GM19372 (cell line): Measurements from ENCODE around the gene CXCR2.
"Not testable (repeated sequence)": the region's sequence is repeated elsewhere in the genome, so short reads cannot be mapped to it uniquely, and the experiment has no call there.

Experiments
- ATAC-seq: cut with Tn5 transposase; IDR thresholded peaks from one replicate; pipeline ENCODE4 v1.9.1; 2021; ENCODE audit warnings: mild to moderate bottlenecking, low read depth, moderate library complexity; ENCODE audit not compliant: unreplicated experiment

CXCR2 gene

DNA sequence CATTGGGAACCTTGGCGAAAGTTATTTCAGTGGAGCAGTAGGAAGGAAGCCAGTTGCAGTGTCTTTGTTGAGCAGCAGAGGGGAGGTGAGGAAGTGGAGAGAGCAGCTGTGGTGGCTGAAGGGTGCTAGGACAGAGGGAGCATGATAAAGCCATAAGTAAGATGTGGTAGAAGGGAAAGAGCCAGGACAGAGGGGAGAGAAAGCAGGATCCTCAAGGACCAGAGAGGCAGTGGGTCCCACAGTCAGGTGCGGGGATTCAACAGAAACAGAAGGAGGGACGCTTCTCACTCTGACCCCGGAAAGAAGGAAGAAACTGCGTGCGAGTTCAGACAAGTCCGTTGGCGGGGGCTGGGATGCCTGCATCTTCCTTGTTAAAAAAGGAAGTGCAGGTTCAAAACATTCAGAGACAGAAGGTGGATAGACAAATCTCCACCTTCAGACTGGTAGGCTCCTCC, at the start of gene CXCR2:
CXCR2 (plus strand) TSS at position 403 of the 455 bp plus-strand sequence. CDS start 8,774 bp downstream, outside the sequence.
- ATAC-seq = peak; percentile 72

DNA sequence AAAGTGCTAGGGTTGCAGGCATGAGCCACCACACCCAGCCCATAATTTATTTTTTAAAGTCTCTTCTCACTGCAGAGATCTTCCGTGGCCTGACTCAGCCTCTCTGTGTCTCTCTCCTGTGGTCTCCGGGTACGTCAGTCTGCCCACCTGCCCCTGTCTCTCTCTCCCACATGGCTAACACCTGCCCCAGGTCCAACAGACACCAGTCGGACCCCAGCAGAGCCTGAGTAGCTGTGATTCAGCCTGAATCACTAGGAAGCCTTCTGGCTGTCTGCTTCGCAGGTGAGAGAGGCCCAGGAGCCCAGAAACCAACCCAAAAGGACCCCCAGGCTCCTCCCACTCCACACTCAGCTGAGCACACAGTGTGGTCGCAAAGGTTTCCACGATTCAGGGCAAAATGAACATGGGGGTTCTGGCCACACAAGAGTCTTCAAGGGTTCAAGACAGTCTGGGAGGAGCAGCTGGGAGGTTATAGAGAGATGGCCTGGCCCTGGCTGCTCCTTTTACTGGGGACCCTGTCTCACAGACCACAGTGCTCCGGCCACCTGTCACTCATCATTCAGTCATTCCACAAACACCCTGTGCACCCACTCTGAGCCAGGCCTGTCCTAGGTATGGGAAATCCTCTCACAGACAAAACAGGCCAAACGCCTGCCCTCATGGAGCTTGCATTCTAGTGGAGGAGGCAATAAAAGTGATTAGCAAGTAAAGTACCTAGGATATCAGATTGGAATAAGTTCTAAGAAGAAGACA, 48.2 kb upstream of the CXCR2 start:
- no peak for ATAC-seq

DNA sequence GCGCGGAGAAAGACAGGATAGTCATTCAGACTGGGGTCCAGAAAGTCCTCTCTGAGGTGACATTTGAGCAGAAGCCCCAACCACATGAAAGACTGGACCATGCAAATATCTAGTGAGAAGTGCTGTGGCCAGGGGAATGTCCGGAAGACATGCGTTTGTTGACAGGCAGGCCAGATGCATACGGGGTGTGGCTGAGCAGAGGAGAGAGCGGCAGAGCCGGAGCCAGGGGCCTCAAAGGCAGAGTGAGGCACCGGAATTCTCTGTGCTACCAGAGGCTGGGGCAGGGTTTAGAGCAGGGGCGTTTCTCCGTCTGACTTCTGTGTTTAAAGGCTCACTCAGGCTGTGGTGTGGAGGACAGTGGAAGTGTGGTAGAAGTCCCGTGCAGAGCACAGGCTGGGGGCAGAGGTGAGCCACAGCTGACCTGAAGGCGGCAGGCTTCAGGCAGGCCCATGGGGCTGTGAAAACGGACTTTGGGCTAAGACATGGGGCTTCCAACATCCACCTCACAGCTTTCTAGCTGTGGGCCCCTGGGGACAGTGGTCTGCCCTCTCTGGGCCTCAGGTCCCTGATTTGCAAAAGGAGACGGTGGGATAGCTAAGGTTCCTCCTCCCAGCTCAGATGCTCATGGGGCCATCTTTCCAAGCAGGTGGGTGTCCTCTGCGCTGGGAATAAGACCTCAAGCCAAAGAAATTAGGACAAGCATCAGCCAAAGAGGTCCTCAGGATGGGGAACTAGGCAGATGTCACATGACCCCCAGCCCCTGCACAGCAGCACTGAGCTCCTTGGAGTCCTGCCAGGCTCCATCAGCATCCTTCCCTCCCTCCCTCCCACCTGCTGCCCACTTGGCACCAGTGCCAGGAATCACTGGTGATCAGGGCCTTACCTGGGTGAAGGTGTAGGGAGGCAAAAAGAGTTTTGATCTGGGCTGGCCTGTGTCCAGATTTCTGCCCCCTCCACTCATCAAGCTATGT, 45.6 kb upstream of the CXCR2 start:
- ATAC-seq = no peak

DNA sequence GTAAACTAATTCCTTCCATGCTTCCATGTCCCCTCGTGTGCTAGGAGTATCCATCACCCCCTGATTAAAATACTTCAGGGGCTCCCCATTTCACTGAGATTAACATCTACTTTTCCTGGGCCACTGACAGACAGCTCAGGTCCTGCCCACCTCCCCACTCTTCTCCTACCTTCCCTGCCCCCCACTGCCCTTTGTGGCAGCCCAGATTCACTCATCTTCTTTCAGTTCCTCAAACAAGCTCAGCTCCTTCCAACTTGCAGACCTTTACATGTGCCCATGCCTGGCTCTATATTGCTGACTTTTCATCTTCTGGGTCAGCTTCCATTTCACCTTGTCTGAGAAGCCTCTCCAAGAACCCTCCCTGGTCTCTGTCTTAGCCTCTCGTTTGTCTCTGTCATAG, 44.8 kb upstream of the CXCR2 start:
- peak; percentile 81 for ATAC-seq

DNA sequence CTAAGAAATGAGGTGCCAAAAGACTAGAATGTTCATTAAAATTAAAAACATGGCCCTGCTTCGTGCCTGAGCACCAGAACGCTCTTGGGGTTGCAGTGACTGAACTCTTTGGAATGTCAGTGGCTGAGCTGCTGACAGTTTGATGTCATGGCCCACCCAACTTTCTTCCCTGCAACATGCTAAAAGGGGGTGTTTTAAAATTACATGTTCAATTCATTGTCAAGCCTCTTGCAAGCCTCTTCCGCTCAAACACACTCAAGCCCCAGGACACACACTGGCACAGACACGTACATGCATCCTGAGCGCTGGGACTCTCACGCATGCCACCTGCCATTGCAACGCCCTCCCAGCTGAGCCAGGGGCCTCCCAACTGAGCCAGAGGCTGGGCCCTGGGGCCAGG, 44.1 kb upstream of the CXCR2 start:
- no peak for ATAC-seq

DNA sequence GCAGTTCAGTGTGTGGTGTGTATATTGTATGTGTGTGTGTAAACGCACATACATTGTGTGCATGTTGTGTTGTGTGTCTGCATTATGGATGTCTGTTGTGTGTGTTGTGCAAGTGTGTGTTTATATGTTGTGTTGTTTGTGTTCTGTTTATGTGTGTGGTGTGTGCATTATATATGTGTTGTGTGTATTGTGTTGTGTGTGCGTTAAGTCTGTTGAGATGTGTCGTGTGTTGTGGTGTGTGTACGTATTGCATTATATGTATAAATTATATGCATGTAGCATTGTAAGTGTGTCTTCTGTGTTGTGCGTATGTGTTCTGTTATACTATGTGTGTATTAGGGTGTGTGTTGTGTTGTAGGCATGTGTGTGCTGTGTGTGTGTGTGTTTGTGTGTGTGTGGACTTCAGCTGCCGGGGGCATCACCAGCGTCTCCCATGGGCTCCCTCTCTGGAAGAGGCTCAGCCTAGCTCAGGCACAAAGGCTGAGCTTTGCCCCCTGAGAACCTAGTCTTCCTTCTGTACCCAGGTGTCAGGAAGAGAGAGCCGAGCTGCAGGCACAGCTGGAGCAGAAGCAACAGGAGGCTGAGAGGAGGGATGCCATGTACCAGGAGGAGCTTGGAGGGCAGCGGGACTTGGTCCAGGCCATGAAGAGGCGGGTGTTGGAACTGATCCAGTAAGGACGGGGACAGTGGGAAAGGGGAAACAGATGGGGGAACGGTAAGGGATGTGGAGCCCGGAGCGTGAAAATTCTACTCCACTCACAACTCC, 43.1 kb upstream of the CXCR2 start:
- ATAC-seq = no peak

DNA sequence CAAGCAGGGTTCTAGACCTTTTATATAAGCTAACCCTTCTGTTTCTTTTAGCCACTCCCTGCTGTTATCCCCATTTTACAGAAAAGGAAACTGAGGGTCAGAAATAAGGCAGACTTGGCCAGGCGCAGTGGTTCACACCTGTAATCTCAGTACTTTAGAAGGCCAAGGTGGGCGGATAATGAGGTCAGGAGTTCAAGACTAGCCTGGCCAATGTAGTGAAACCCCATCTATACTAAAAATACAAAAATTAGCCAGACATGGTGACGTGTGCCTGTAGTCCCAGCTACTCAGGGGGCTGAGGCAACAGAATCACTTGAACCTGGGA, 42.5 kb upstream of the CXCR2 start:
- no peak for ATAC-seq

DNA sequence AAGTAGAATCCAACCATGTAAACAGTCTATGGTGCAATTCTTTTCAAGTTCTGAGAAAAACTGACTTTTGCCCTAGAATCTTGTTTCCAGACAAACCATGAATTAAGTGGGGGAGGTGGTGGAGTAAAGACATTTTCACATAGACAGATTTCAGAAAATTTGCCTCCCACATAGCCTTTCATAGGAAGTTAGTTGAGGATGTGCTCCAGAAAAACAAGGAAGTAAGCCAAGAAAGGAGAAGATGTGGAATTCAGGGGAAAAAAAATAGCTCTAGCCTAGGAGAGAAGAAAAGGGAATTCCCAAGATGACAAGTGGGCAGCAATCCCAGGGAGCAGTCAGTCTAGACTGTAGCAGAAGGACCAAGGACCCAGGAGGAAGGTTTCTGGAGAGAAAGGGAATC, 39.4 kb upstream of the CXCR2 start:
- no peak for ATAC-seq

DNA sequence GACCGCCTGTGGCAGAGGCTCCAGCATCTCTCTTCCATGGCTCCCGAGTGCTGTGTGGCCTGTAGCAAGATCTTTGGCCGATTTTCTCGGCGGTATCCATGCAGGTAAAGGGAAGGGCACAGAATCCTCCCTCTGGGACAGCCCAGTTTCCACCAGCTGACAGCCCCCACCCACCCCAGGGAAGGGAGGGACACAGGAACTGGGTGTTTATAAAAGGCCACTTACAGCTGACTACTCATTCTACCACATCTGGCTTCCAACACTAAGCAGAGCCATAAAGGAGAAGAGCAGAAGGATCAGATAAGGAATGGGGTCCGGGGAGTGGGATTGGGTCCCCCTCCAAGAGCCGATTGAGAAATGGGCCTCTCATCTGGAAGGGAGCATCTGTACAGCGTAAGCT, 36.6 kb upstream of the CXCR2 start:
- ATAC-seq = no peak

DNA sequence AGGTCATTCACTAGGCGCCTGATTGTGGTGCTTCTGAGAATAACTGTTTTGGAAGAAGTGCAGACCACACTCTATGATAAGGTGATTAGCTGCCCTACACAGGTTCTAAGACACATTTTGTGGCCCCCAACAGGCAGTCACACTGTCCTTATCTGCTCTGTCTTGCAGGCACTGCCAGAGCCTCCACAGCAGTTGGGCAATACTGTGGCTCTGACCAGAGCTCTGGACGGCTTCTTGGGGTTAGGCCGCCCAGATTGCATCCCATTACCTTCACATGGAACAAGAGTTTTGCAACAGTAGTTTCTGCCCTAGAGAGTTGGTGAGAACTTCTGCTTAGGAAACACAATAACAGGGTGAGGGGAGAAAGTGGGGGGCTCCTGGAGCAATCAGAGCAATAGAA, 34.1 kb upstream of the CXCR2 start:
- no peak for ATAC-seq

DNA sequence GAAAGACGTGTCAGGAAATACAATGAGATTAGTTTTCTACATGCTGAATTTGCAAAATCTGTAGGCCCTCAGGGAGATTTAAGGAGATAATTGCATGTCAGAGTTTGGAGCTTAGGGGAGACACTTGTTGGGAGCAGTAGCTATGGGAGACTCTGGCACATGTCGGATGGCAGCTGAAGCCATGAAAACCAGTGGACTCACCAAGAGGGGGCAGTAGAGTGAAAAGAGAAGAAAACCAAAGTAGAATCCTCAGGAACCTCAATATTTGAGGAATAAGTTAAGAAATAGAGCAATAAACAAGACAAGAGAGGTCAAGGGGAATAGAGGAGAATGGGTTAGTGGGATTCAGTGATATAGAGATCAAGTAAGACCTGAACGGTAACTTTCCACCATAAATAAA, 31.9 kb upstream of the CXCR2 start:
- no peak for ATAC-seq

DNA sequence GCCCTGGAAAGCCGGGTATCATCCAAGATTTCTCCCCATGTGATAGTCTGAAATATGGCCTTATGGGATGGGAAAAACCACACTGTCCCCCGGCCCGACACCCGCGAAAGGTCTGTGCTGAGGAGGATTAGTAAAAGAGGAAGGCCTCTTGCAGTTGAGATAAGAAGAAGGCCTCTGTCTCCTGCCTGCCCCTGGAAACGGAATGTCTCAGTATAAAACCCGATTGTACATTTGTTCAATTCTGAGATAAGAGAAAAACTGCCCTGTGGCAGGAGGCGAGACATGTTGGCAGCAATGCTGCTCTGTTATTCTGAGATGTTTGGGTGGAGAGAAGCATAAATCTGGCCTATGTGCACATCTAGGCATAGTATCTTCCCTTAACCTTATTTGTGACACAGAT, 30.0 kb upstream of the CXCR2 start:
- no peak for ATAC-seq

DNA sequence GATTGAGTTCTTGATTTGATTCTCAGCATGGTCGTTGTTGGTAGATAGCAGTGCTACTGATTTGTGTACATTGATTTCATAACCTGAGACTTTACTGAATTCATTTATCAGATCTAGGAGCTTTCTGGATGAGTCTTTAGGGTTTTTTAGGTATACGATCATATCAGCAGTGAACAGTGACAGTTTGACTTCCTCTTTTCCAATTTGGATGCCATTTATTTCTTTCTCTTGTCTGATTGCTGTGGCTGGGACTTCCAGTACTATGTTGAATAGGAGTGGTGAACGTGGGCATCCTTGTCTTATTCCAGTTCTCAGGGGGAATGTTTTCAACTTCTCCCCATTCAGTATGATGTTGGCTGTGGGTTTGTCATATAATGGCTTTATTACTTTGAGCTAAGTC, 27.9 kb upstream of the CXCR2 start:
- ATAC-seq = no peak

DNA sequence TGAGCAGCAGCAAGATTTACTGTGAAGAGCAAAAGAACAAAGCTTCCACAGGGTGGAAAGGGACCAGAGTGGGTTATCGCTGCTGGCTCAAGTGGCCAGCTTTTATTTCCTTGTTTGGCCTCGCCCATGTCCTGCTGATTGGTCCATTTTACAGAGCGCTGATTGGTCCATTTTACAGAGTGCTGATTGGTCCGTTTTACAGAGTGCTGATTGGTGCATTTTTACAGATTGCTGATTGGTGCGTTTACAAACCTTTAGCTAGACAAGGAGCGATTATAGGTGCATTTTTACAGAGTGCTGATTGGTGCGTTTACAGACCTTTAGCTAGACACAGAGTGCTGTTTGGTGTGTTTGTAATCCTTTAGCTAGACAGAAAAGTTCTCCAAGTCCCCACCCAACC, 17.0 kb upstream of the CXCR2 start:
- not testable (repeated sequence) for ATAC-seq

DNA sequence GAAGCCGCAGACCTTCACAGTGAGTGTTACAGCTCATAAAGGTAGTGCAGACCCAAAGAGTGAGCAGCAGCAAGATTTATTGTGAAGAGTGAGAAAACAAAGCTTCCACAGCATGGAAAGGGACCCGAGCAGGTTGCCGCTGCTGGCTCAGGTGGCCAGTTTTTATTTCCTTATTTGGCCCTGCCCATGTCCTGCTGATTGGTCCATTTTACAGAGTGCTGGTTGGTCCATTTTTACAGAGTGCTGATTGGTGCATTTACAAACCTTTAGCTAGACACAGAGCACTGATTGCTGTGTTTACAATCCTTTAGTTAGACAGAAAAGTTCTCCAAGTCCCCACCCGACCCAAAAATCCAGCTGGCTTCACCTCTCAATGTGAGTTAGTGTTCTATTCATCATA, 4.0 kb upstream of the CXCR2 start:
- not testable (repeated sequence) for ATAC-seq

DNA sequence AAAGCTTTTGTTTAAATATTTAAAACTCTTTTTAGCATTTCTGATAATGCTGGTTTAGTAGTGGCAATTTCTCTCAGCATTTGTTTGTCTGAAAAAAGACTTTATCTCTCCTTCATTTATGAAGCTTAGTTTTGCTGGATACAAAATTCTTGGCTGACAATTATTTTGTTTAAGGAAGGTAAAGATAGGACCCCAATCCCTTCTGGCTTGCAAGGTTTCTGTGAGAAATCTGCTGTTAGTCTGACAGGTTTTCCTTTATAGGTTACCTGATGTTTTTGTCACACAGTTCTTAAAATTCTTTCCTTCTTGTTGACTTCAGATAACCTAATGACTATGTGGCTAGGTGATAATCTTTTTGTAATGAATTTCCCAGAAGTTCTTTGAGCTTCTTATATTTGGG, 3.5 kb upstream of the CXCR2 start:
- ATAC-seq = not testable (repeated sequence)

DNA sequence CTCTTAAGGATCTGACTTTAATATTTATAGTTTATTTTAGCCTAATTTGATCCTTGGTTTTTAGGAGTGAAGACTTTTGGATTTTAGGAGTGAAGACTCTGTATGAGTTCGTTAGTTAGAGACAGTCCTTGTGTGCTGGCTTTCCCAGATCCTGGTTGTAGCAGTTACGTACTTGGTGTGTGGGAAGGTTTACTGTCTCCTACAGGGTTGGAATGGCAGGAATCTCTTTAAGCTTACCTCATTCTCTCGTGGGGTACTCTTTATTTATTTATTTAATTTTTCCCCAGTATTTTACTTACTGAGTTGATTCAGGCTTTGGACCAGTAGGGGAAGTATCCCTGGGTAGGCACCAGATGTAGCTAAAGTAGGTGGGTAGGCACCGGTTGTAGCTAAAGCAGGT, 1.8 kb upstream of the CXCR2 start:
- ATAC-seq = no peak

DNA sequence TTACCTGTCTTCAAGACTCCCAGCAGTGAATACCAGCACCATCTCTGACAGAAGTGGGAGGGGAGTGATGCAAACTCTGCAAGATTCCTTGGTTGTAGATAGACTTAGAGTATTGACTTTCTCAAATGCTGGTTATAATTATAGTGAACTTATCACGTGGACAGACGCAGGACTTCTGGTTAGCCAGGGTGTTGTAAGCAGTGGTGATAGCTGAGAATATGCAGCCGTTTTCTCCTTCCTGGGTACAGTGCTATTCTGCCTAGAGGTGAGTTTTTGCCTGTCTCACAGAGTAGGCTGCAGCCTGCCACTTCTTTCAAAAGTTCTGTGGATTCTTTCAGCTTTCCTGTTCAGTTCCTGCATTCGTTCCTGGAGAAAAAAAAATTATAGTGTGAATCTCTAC, 733 bp upstream of the CXCR2 start:
- no peak for ATAC-seq

DNA sequence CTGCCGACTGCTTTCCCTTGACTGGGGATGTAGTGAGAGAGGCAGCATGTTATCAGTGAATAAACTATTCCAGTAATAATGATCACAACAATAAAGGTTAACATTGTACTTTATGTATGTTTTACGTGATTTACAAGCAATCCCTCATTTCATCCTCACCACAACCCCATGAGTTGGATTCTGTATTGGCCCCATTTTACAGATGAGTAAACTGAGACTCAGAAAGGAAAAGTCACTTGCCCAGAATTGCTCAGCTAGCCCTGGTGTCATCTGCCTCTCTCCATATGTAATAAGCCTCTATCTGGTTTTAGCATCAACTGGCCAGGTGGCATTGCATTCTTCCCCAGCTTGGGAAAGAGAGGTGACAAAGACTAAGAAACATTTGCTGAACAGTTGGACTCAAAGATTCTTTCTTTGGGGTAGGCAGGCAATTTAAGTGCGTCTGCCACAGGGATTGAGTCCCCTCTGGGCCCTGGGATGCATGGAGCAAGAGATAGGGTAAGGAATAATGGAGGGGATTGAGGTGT, 2.2 kb downstream of the CXCR2 start:
- no peak for ATAC-seq

DNA sequence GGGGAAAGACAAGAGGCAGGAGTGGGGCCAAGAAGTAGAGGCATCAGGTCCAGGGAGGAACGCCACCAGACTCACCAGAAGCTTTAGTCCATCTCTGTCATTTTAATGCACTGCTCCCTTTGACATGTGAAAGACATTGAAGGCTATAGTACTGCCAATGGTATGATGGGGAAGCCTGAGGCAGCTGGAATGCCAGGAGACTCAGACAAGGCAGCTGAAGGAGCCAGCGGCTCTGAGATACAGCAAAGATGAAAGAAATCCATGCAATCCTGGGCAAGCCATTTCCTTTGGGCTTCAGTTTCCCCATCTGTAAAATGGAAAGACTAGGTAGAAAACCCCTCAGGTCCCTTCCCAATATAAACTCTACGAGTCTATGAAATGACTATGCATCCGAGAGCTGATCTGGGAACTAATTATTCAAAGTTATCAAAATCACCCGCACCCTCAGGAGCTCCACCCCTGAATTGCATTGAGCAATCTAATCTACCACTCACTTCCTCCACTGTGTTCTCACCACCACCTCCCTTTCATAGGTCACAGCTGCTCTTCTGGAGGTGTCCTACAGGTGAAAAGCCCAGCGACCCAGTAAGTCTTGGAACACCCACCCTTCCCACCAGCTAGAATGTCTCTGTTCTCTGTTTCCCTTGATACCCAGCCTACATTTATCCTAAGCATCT, 3.1 kb downstream of the CXCR2 start:
- no peak for ATAC-seq
